ENCODE data around the gene TRIM65. TPM values are rescaled to one million over a fixed set of nuclear protein-coding genes. Genes with fewer than 3 reads are reported as not detected.
"Not testable (repeated sequence)": the region's sequence is repeated elsewhere in the genome, so short reads cannot be mapped to it uniquely, and the experiment has no call there.

TRIM65 gene
- total RNA-seq, 6 experiments from 2014 or later, result 5.9 to 8.1 (median 7.6) TPM

- no peak for ATAC-seq
- intact Hi-C loops (cut with DNase I), result no loop called here
- no peaks in the 10 kb centered on the region for H3K9me3 ChIP-seq
- H3K27me3 ChIP-seq, result no peaks in the 10 kb centered on the region
- no peak for TF ChIP-seq CTCF (IDR thresholded peaks at IDR 0.05)
- TF ChIP-seq POLR2A (IDR thresholded peaks at IDR 0.05), result no peak
- H3K36me3 ChIP-seq, result peaks cover 0 to 7% (median 0%) of the 10 kb centered on the region in 4 donors
- peaks cover 0 to 11% (median 2%) of the 10 kb centered on the region in 4 donors for H3K4me1 ChIP-seq
- H3K27ac ChIP-seq, result no peak overlapping the region
- no peak overlapping the region for H3K4me3 ChIP-seq
- DNase-seq, result no peak
- WGBS (ENCODE audit: insufficient coverage, low coverage, low lambda C conversion rate, missing lambda C conversion rate), result 70% methylated on average over 13 of the region's 23 CpGs
These were observed 27.2 kb downstream of the TRIM65 start for GRCh38 chr17:75869282-75870141.

- H3K4me3 ChIP-seq; DNase-seq; ATAC-seq; H3K36me3 ChIP-seq; intact Hi-C loops (cut with DNase I); H3K27ac ChIP-seq; H3K9me3 ChIP-seq; H3K27me3 ChIP-seq: not testable (repeated sequence)
- H3K4me1 ChIP-seq, result peaks cover 0 to 11% (median 2%) of the 10 kb centered on the region in 4 donors
- 89% methylated on average over 5 of the region's 12 CpGs for WGBS (ENCODE audit: insufficient coverage, low coverage, low lambda C conversion rate, missing lambda C conversion rate)
These were observed 27.9 kb downstream of the TRIM65 start for GRCh38 chr17:75868730-75869281.

- H3K4me1 ChIP-seq; H3K4me3 ChIP-seq; H3K9me3 ChIP-seq; ATAC-seq; DNase-seq; intact Hi-C loops (cut with DNase I); H3K27ac ChIP-seq; H3K27me3 ChIP-seq; H3K36me3 ChIP-seq: not testable (repeated sequence)
- WGBS (ENCODE audit: insufficient coverage, low coverage, low lambda C conversion rate, missing lambda C conversion rate), result 84% methylated on average over 14 of the region's 17 CpGs
These were observed 31.2 kb downstream of the TRIM65 start for GRCh38 chr17:75865404-75866188.

- intact Hi-C loops (cut with DNase I); H3K27ac ChIP-seq; H3K4me1 ChIP-seq; H3K4me3 ChIP-seq; DNase-seq; H3K36me3 ChIP-seq; H3K27me3 ChIP-seq; H3K9me3 ChIP-seq: not testable (repeated sequence)
- 69% methylated on average over 3 of the region's 4 CpGs for WGBS (ENCODE audit: insufficient coverage, low coverage, low lambda C conversion rate, missing lambda C conversion rate)
- ATAC-seq, result peak in 1 of 4 donors; percentile 17
These were observed 31.9 kb downstream of the TRIM65 start for GRCh38 chr17:75864887-75865286.

GRCh38 chr17:75864448-75864871, 32.3 kb downstream of the TRIM65 start:
- Histone ChIP-seq H3K36me3 (no peaks in the 10 kb centered on the region), H3K9me3 (no peaks in the 10 kb centered on the region), H3K4me3 (no peak overlapping the region), H3K27me3 (no peaks in the 10 kb centered on the region), H3K27ac (no peak overlapping the region), H3K4me1 (no peaks in the 10 kb centered on the region)
- ATAC-seq, result peak; percentile 27 to 46 (median 42)
- whole genome bisulfite sequencing (ENCODE audit: insufficient coverage, low coverage, low lambda C conversion rate, missing lambda C conversion rate), result 43% methylated on average over 6 of the region's 8 CpGs
- no peak for TF ChIP-seq CTCF (IDR thresholded peaks at IDR 0.05)
- TF ChIP-seq POLR2A (IDR thresholded peaks at IDR 0.05), result no peak
- intact Hi-C loops (cut with DNase I), result no loop called here
- DNase-seq, result no peak

Data from right lobe of liver (tissue), 6 donors.